B cell (primary cell): ENCODE results near the gene CARTPT. TPM values are rescaled to one million over a fixed set of nuclear protein-coding genes. Genes with fewer than 3 reads are reported as not detected.

Experiments used
- ATAC-seq: fragments of 200-7000 bp; cut with Tn5 transposase; one replicate; pipeline ENCODE4 v1.10.0; 2021; ENCODE audit warnings: low read depth, mild to moderate bottlenecking, moderate number of reproducible peaks, moderate library complexity
- CTCF ChIA-PET: fragments of 350-600 bp; sonication (Branson Sonifier 250); formaldehyde crosslinking; loops from one replicate; lab custom pipeline; 2021; ENCODE audit warnings: antibody characterized with exemption, inconsistent platforms; lab: Charles Lee
- POLR2A ChIA-PET: fragments of 350-600 bp; sonication (Branson Sonifier 250); formaldehyde crosslinking; loops from one replicate; lab custom pipeline; 2021; ENCODE audit warnings: antibody characterized with exemption; lab: Charles Lee
- DNase-seq: peaks from one replicate; pipeline ENCODE4 v3.0.0; 2013
- H2AFZ ChIP-seq: 2 replicates; pipeline ENCODE4 v1.6.1; 2012; ENCODE audit warnings: mild to moderate bottlenecking, low read depth, low read length; ENCODE audit not compliant: insufficient read depth, poor library complexity, severe bottlenecking
- H3K27ac ChIP-seq, 2 donors: 1 replicate in 1 of 2; 2 replicates in 1 of 2; pipeline ENCODE4 v1.5.1; 2012 to 2013; ENCODE audit warnings: low read length in 2 of 2, mild to moderate bottlenecking in 2 of 2, moderate library complexity in 1 of 2
- H3K27me3 ChIP-seq, 4 experiments: fragments of 200-600 bp in 1 of 4; sonication (generic) in 1 of 4; replicated peaks in 1 of 4; 1 replicate in 2 of 4; 2 replicates in 2 of 4; pipeline versions ENCODE4 v1.6.1 to v1.7.0; 2013 to 2016; ENCODE audit warnings: low read length in 3 of 4, mild to moderate bottlenecking in 2 of 4, mixed read lengths in 1 of 4, moderate library complexity in 1 of 4; ENCODE audit not compliant: insufficient read depth in 4 of 4, control insufficient read depth in 3 of 4; ENCODE audit errors: control extremely low read depth in 1 of 4
- H3K36me3 ChIP-seq, 2 experiments: replicated peaks in 1 of 2; 1 replicate in 1 of 2; 2 replicates in 1 of 2; pipeline versions ENCODE4 v1.6.1 to v1.7.1; 2013; ENCODE audit warnings: low read length in 1 of 2; ENCODE audit not compliant: insufficient read depth in 2 of 2, control insufficient read depth in 1 of 2; ENCODE audit errors: control extremely low read depth in 1 of 2, extremely low read depth in 1 of 2
- H3K4me1 ChIP-seq, 2 donors: fragments of 200-600 bp in 1 of 2; sonication (generic) in 1 of 2; 1 replicate in 1 of 2; 2 replicates in 1 of 2; pipeline versions ENCODE4 v1.5.1 to v1.6.1; 2013 to 2017; ENCODE audit warnings: low read length in 2 of 2; ENCODE audit not compliant: control insufficient read depth in 2 of 2, insufficient read depth in 2 of 2
- H3K4me2 ChIP-seq: replicated peaks from 2 replicates; pipeline ENCODE3; 2012; ENCODE audit warnings: mild to moderate bottlenecking, low read depth, low read length; ENCODE audit not compliant: poor library complexity, severe bottlenecking
- H3K4me3 ChIP-seq, 5 experiments: fragments of 200-600 bp in 1 of 5; sonication (generic) in 1 of 5; 1 replicate in 3 of 5; 2 replicates in 2 of 5; pipeline versions ENCODE4 v1.5.1 to v1.7.0; 2011 to 2016; ENCODE audit warnings: low read length in 4 of 5, mild to moderate bottlenecking in 4 of 5, low read depth in 2 of 5, control low read depth in 1 of 5, moderate library complexity in 1 of 5; ENCODE audit not compliant: insufficient read depth in 1 of 5; ENCODE audit errors: control extremely low read depth in 1 of 5, extremely low read depth in 1 of 5
- H3K79me2 ChIP-seq: fragments of 200-600 bp; sonication (generic); one replicate; pipeline ENCODE4 v1.6.0; 2016; ENCODE audit warnings: low read length; ENCODE audit not compliant: control insufficient read depth, insufficient read depth
- H3K9ac ChIP-seq: fragments of 200-600 bp; sonication (generic); 2 replicates; pipeline ENCODE4 v1.6.1; 2017; ENCODE audit warnings: mild to moderate bottlenecking, low read length, moderate library complexity
- H3K9me3 ChIP-seq, 3 donors: one replicate each; pipeline versions ENCODE4 v1.6.1 to v1.7.1; 2013; ENCODE audit warnings: low read length in 2 of 3; ENCODE audit not compliant: control insufficient read depth in 2 of 3, insufficient read depth in 1 of 3; ENCODE audit errors: control extremely low read depth in 1 of 3
- H4K20me1 ChIP-seq: 2 replicates; pipeline ENCODE4 v1.6.0; 2012; ENCODE audit warnings: mild to moderate bottlenecking, low read length; ENCODE audit not compliant: insufficient read depth, control insufficient read depth, poor library complexity, severe bottlenecking
- H3K27ac Mint-ChIP-seq: one replicate; pipeline ENCODE4 v1.8.0; 2021; ENCODE audit warnings: mixed read lengths
- H3K27me3 Mint-ChIP-seq: one replicate; pipeline ENCODE4 v1.8.0; 2021; ENCODE audit warnings: mixed read lengths
- H3K4me1 Mint-ChIP-seq: one replicate; pipeline ENCODE4 v1.8.0; 2021; ENCODE audit warnings: mixed read lengths
- H3K4me3 Mint-ChIP-seq: one replicate; pipeline ENCODE4 v1.8.0; 2021; ENCODE audit warnings: mixed read lengths
- H3K9me3 Mint-ChIP-seq: one replicate; pipeline ENCODE4 v1.8.0; 2022; ENCODE audit warnings: mixed read lengths; ENCODE audit not compliant: insufficient read depth
- CTCF ChIP-seq: fragments of 200-600 bp; IDR thresholded peaks from one replicate; pipeline ENCODE4 v1.8.0; 2022; ENCODE audit warnings: antibody characterized with exemption, mild to moderate bottlenecking
- EZH2 ChIP-seq: IDR thresholded peaks from 2 replicates; pipeline ENCODE4 v1.6.1; 2012; ENCODE audit warnings: borderline replicate concordance, low read depth, mild to moderate bottlenecking, moderate library complexity, low read length; ENCODE audit not compliant: insufficient read depth, poor library complexity, severe bottlenecking
- WGBS: methylation state at CpG from one replicate; pipeline ENCODE4 v1.1.5; 2013; ENCODE audit warnings: missing lambda C conversion rate; ENCODE audit not compliant: insufficient coverage; 5-methylcytosine and 5-hydroxymethylcytosine counted together
- intact Hi-C: fragments of 100-400 bp; cut with micrococcal nuclease; formaldehyde crosslinking; loops from one replicate; pipeline ENCODE4 v1.10.0; 2022
- polyA plus RNA-seq: library from polyadenylated mRNA; depleted of rRNA; stranded (reverse); fragments of >200 nt; gene quantifications from 2 replicates; pipeline ENCODE4 v1.2.3, GENCODE V29; 2012
- total RNA-seq, 2 donors: library from RNA; stranded (reverse); fragments of 120-200 nt in 1 of 2; gene quantifications; 1 replicate in 1 of 2; 2 replicates in 1 of 2; pipeline versions ENCODE4 v1.2.3 to v1.2.4, GENCODE V29; 2013 to 2022

Gene CARTPT
- total and polyA plus RNA-seq, 2 donors (not counting 1 experiment from before 2014, with no cell fraction given): not detected

- no peak for ATAC-seq
- no peaks in the 10 kb centered on the region for H3K4me1 Mint-ChIP-seq
- H3K9me3 Mint-ChIP-seq: peaks cover 1% of the 10 kb centered on the region
- H3K27me3 Mint-ChIP-seq: peaks cover 44% of the 10 kb centered on the region
- 85% methylated on average over 3 of the region's 5 CpGs for WGBS
- Histone ChIP-seq H3K36me3 (no peaks in the 10 kb centered on the region), H3K4me2 (no peak overlapping the region), H3K4me3 (no peak overlapping the region), H2AFZ (no peak overlapping the region), H3K27me3 (peaks cover 0 to 15% (median 9%) of the 10 kb centered on the region in 4 experiments), H3K9me3 (peaks cover 0 to 22% (median 0%) of the 10 kb centered on the region in 3 donors), H3K79me2 (no peaks in the 10 kb centered on the region), H3K4me1 (no peaks in the 10 kb centered on the region), H3K27ac (no peak overlapping the region), H3K9ac (no peak overlapping the region), H4K20me1 (no peaks in the 10 kb centered on the region)
- no peak for DNase-seq
- TF ChIP-seq CTCF (no peak), EZH2 (no peak)
- POLR2A ChIA-PET: no interaction called here
- CTCF ChIA-PET: no interaction called here
- H3K27ac Mint-ChIP-seq: no peak overlapping the region
- intact Hi-C loops: no loop called here
- no peak overlapping the region for H3K4me3 Mint-ChIP-seq
These were observed 39.4 kb upstream of the CARTPT start for GRCh38 chr5:71679714-71680113.

GRCh38 chr5:71680510-71680909, 38.6 kb upstream of the CARTPT start:
- Histone ChIP-seq H4K20me1 (no peaks in the 10 kb centered on the region), H2AFZ (no peak overlapping the region), H3K4me1 (no peaks in the 10 kb centered on the region), H3K4me3 (no peak overlapping the region), H3K4me2 (no peak overlapping the region), H3K79me2 (no peaks in the 10 kb centered on the region), H3K27me3 (peaks cover 0 to 15% (median 10%) of the 10 kb centered on the region in 4 experiments), H3K9ac (no peak overlapping the region), H3K27ac (no peak overlapping the region), H3K36me3 (no peaks in the 10 kb centered on the region), H3K9me3 (peaks cover 0 to 19% (median 0%) of the 10 kb centered on the region in 3 donors)
- no peak for TF ChIP-seq EZH2
- no peak for TF ChIP-seq CTCF
- POLR2A ChIA-PET: no interaction called here
- CTCF ChIA-PET: no interaction called here
- intact Hi-C loops: no loop called here
- Mint-ChIP-seq H3K9me3 (peaks cover 9% of the 10 kb centered on the region), H3K4me3 (no peak overlapping the region), H3K27ac (no peak overlapping the region), H3K4me1 (no peaks in the 10 kb centered on the region), H3K27me3 (peaks cover 51% of the 10 kb centered on the region)
- no CpG with 5 or more reads among the region's 2 CpGs for WGBS
- no peak for DNase-seq
- no peak for ATAC-seq
